Astrocyte (in vitro differentiated cells and primary cell): ENCODE results near the gene PLEKHA8. TPM values are rescaled to one million over a fixed set of nuclear protein-coding genes. Genes with fewer than 3 reads are reported as not detected.

ENCODE experiments used
- DNase-seq: peaks from one replicate; pipeline ENCODE4 v3.0.0-alpha.2; 2010; ENCODE audit warnings: low read depth
- FAIRE-seq: peaks from 2 replicates; lab custom pipeline; 2011; peaks lifted over from hg19 to GRCh38; lab: Jason Lieb, UNC
- H2AFZ ChIP-seq: 2 replicates; pipeline ENCODE4 v1.6.0; 2012; ENCODE audit warnings: low read depth, low read length, inconsistent platforms
- H3K27ac ChIP-seq: 2 replicates; pipeline ENCODE4 v1.5.1; 2011; ENCODE audit warnings: low read depth, low read length, inconsistent platforms
- H3K27me3 ChIP-seq: 2 replicates; pipeline ENCODE4 v1.6.0; 2011; ENCODE audit warnings: low read length, inconsistent platforms; ENCODE audit not compliant: insufficient read depth
- H3K36me3 ChIP-seq: 2 replicates; pipeline ENCODE4 v1.5.1; 2011; ENCODE audit warnings: low read length, inconsistent platforms; ENCODE audit not compliant: insufficient read depth
- H3K4me1 ChIP-seq: 2 replicates; pipeline ENCODE4 v1.5.1; 2011; ENCODE audit warnings: low read length, inconsistent platforms; ENCODE audit not compliant: insufficient read depth
- H3K4me2 ChIP-seq: 2 replicates; pipeline ENCODE4 v1.6.0; 2012; ENCODE audit warnings: low read length, inconsistent platforms
- H3K4me3 ChIP-seq: 2 replicates; pipeline ENCODE4 v1.5.1; 2011; ENCODE audit warnings: low read depth, mild to moderate bottlenecking, low read length, inconsistent platforms; ENCODE audit not compliant: insufficient read depth
- H3K79me2 ChIP-seq: 2 replicates; pipeline ENCODE4 v1.6.0; 2012; ENCODE audit warnings: mild to moderate bottlenecking, low read length, inconsistent platforms; ENCODE audit not compliant: insufficient read depth
- H3K9ac ChIP-seq: 2 replicates; pipeline ENCODE4 v1.6.0; 2012; ENCODE audit warnings: mild to moderate bottlenecking, low read length, inconsistent platforms
- H3K9me3 ChIP-seq: 2 replicates; pipeline ENCODE4 v1.5.1; 2012; ENCODE audit warnings: low read depth, mild to moderate bottlenecking, low read length, inconsistent platforms; ENCODE audit not compliant: insufficient read depth
- H4K20me1 ChIP-seq: 2 replicates; pipeline ENCODE4 v1.6.0; 2012; ENCODE audit warnings: low read length, inconsistent platforms; ENCODE audit not compliant: insufficient read depth
- H3K27ac Mint-ChIP-seq: one replicate; pipeline ENCODE4 v1.8.0; 2021; ENCODE audit warnings: mild to moderate bottlenecking, mixed read lengths; ENCODE audit not compliant: unreplicated experiment
- H3K27me3 Mint-ChIP-seq: one replicate; pipeline ENCODE4 v1.8.0; 2021; ENCODE audit warnings: low read depth, mixed read lengths; ENCODE audit not compliant: unreplicated experiment
- H3K36me3 Mint-ChIP-seq: one replicate; pipeline ENCODE4 v1.8.0; 2021; ENCODE audit warnings: low read depth, mixed read lengths; ENCODE audit not compliant: unreplicated experiment
- H3K4me1 Mint-ChIP-seq: one replicate; pipeline ENCODE4 v1.8.0; 2021; ENCODE audit warnings: low read depth, mixed read lengths; ENCODE audit not compliant: unreplicated experiment
- H3K4me3 Mint-ChIP-seq: one replicate; pipeline ENCODE4 v1.8.0; 2021; ENCODE audit warnings: mild to moderate bottlenecking, moderate library complexity, mixed read lengths; ENCODE audit not compliant: unreplicated experiment
- H3K9me3 Mint-ChIP-seq: one replicate; pipeline ENCODE4 v1.8.0; 2021; ENCODE audit warnings: mild to moderate bottlenecking, mixed read lengths; ENCODE audit not compliant: unreplicated experiment
- CTCF ChIP-seq: IDR thresholded peaks from 2 replicates; pipeline ENCODE4 v1.5.1; 2011; ENCODE audit warnings: low read depth, mild to moderate bottlenecking, inconsistent platforms, low read length, moderate library complexity; ENCODE audit not compliant: insufficient read depth
- EZH2 ChIP-seq: IDR thresholded peaks from 2 replicates; pipeline ENCODE4 v1.6.1; 2012; ENCODE audit warnings: mild to moderate bottlenecking, low read length, inconsistent platforms; ENCODE audit not compliant: insufficient read depth
- total RNA-seq: library from RNA; stranded (reverse); gene quantifications from 2 replicates; pipeline ENCODE4 v1.2.1, GENCODE V29; 2021

PLEKHA8 gene
- total RNA-seq, 1 donor from 2014 or later, result 34.7 TPM

- H3K4me1 Mint-ChIP-seq, result peaks cover 16% of the 10 kb centered on the region
- peaks cover 33% of the 10 kb centered on the region for H3K4me1 ChIP-seq
- FAIRE-seq (no peak), DNase-seq (peak; percentile 27)
- no peaks in the 10 kb centered on the region for H3K36me3 Mint-ChIP-seq
- H3K27ac ChIP-seq, result peak overlapping the region; percentile 54
- no peaks in the 10 kb centered on the region for H3K27me3 ChIP-seq
- no peak overlapping the region for H3K4me3 Mint-ChIP-seq
- H2AFZ ChIP-seq, result peak overlapping the region; percentile 88
- peak overlapping the region; percentile 98 for H3K4me3 ChIP-seq
- H3K9ac ChIP-seq, result peak overlapping the region; percentile 92
- peaks cover 53% of the 10 kb centered on the region for H4K20me1 ChIP-seq
- H3K79me2 ChIP-seq, result peaks cover 68% of the 10 kb centered on the region
- no peaks in the 10 kb centered on the region for H3K9me3 Mint-ChIP-seq
- no peaks in the 10 kb centered on the region for H3K9me3 ChIP-seq
- no peaks in the 10 kb centered on the region for H3K36me3 ChIP-seq
- no peaks in the 10 kb centered on the region for H3K27me3 Mint-ChIP-seq
- peak overlapping the region; percentile 87 for H3K27ac Mint-ChIP-seq
- TF ChIP-seq EZH2, result no peak
- no peak for TF ChIP-seq CTCF
- peak overlapping the region; percentile 86 for H3K4me2 ChIP-seq
Observed at GRCh38 chr7:30028749-30029635, 780 bp downstream of the PLEKHA8 start.

GRCh38 chr7:30029696-30030095 is 1.5 kb downstream of the PLEKHA8 start:
- Histone ChIP-seq H3K9me3 (no peaks in the 10 kb centered on the region), H3K4me3 (peak overlapping the region; percentile 98), H3K27ac (no peak overlapping the region), H4K20me1 (peaks cover 49% of the 10 kb centered on the region), H3K36me3 (no peaks in the 10 kb centered on the region), H3K9ac (peak overlapping the region; percentile 92), H3K4me2 (peak overlapping the region; percentile 86), H3K4me1 (peaks cover 28% of the 10 kb centered on the region), H2AFZ (no peak overlapping the region), H3K79me2 (peaks cover 62% of the 10 kb centered on the region), H3K27me3 (no peaks in the 10 kb centered on the region)
- H3K9me3 Mint-ChIP-seq, result no peaks in the 10 kb centered on the region
- DNase-seq, result no peak
- H3K27ac Mint-ChIP-seq, result peak overlapping the region; percentile 87
- TF ChIP-seq CTCF (no peak), EZH2 (no peak)
- H3K4me1 Mint-ChIP-seq, result peaks cover 15% of the 10 kb centered on the region
- H3K27me3 Mint-ChIP-seq, result no peaks in the 10 kb centered on the region
- no peak overlapping the region for H3K4me3 Mint-ChIP-seq
- no peak for FAIRE-seq
- H3K36me3 Mint-ChIP-seq, result no peaks in the 10 kb centered on the region
